Naive thymus-derived CD8-positive, alpha-beta T cell (primary cell): ENCODE results near the gene CALML4. TPM values are rescaled to one million over a fixed set of nuclear protein-coding genes. Genes with fewer than 3 reads are reported as not detected.
"Not testable (repeated sequence)": the region's sequence is repeated elsewhere in the genome, so short reads cannot be mapped to it uniquely, and the experiment has no call there.

Source experiments
- ATAC-seq, 2 donors: fragments of 150-1000 bp; cut with Tn5 transposase in 1 of 2; sonication (Bioruptor Pico), chemical (Tn5 transposase) in 1 of 2; 1 replicate in 1 of 2; 2 replicates in 1 of 2; pipeline ENCODE4 v1.10.0; 2021; ENCODE audit warnings: mild to moderate bottlenecking in 2 of 2, moderate library complexity in 2 of 2
- POLR2A ChIA-PET: fragments of 350-600 bp; sonication (Branson Sonifier 250); formaldehyde crosslinking; loops from one replicate; lab custom pipeline; 2021; ENCODE audit warnings: antibody characterized with exemption; lab: Charles Lee
- DNase-seq, 10 donors: peaks; one replicate each; pipeline versions ENCODE4 v3.0.0 to v3.0.0-alpha.2; 2020 to 2022
- H3K27ac Mint-ChIP-seq, 10 donors: one replicate each; pipeline ENCODE4 v1.8.0; 2020 to 2022; ENCODE audit warnings: mild to moderate bottlenecking in 10 of 10, mixed read lengths in 10 of 10, moderate library complexity in 4 of 10, inconsistent platforms in 1 of 10
- H3K27me3 Mint-ChIP-seq, 5 donors: one replicate each; pipeline ENCODE4 v1.8.0; 2021 to 2022; ENCODE audit warnings: mixed read lengths in 5 of 5
- H3K36me3 Mint-ChIP-seq, 3 donors: one replicate each; pipeline ENCODE4 v1.8.0; 2020 to 2022; ENCODE audit warnings: mixed read lengths in 3 of 3, mild to moderate bottlenecking in 2 of 3, inconsistent platforms in 1 of 3
- H3K4me1 Mint-ChIP-seq, 4 donors: one replicate each; pipeline ENCODE4 v1.8.0; 2021 to 2022; ENCODE audit warnings: mixed read lengths in 4 of 4
- H3K4me3 Mint-ChIP-seq, 10 donors: one replicate each; pipeline ENCODE4 v1.8.0; 2020 to 2022; ENCODE audit warnings: mild to moderate bottlenecking in 10 of 10, mixed read lengths in 10 of 10, moderate library complexity in 6 of 10, inconsistent platforms in 1 of 10
- H3K9me3 Mint-ChIP-seq, 9 donors: one replicate each; pipeline ENCODE4 v1.8.0; 2020 to 2022; ENCODE audit warnings: mixed read lengths in 9 of 9, mild to moderate bottlenecking in 3 of 9, inconsistent platforms in 1 of 9, moderate library complexity in 1 of 9
- polyA plus RNA-seq, 3 donors: library from polyadenylated mRNA; unstranded; fragments of 300-500 nt; fragmentation: Illumina TruSeq; gene quantifications; one replicate each; pipeline ENCODE4 v1.2.3, GENCODE V29; 2021
- total RNA-seq, 8 experiments: library from RNA in 2 of 8; stranded (reverse) in 2 of 8; gene quantifications; one replicate each; pipeline ENCODE4 v1.2.3 and lab custom pipeline; 2021 to 2026

CALML4 gene
- total and polyA plus RNA-seq, 5 experiments from 2014 or later = 0.65 to 4.7 (median 4.1) TPM; not detected in 2

GRCh38 chr15:68222432-68222743, 17.3 kb upstream of the CALML4 start:
- H3K9me3 Mint-ChIP-seq, H3K27me3 Mint-ChIP-seq, ATAC-seq, H3K4me3 Mint-ChIP-seq, DNase-seq, H3K27ac Mint-ChIP-seq, POLR2A ChIA-PET, H3K36me3 Mint-ChIP-seq: not testable (repeated sequence)
- H3K4me1 Mint-ChIP-seq = peaks cover 6 to 18% (median 14%) of the 10 kb centered on the region in 4 donors

GRCh38 chr15:68221530-68222431, 16.6 kb upstream of the CALML4 start:
- POLR2A ChIA-PET, H3K4me3 Mint-ChIP-seq, DNase-seq, H3K27me3 Mint-ChIP-seq, ATAC-seq, H3K9me3 Mint-ChIP-seq, H3K27ac Mint-ChIP-seq: not testable (repeated sequence)
- peaks cover 0 to 15% (median 2%) of the 10 kb centered on the region in 3 donors for H3K36me3 Mint-ChIP-seq
- peaks cover 6 to 15% (median 12%) of the 10 kb centered on the region in 4 donors for H3K4me1 Mint-ChIP-seq

GRCh38 chr15:68220967-68221366, 15.8 kb upstream of the CALML4 start:
- Mint-ChIP-seq H3K27ac (no peak overlapping the region), H3K9me3 (no peaks in the 10 kb centered on the region), H3K36me3 (peaks cover 0 to 23% (median 2%) of the 10 kb centered on the region in 3 donors), H3K4me1 (peaks cover 6 to 16% (median 14%) of the 10 kb centered on the region in 4 donors), H3K27me3 (no peaks in the 10 kb centered on the region), H3K4me3 (no peak overlapping the region)
- ATAC-seq (no peak), DNase-seq (no peak)
- POLR2A ChIA-PET = no interaction called here

- Mint-ChIP-seq H3K27me3 (no peaks in the 10 kb centered on the region), H3K4me1 (peaks cover 6 to 15% (median 12%) of the 10 kb centered on the region in 4 donors), H3K36me3 (peaks cover 0 to 23% (median 2%) of the 10 kb centered on the region in 3 donors), H3K4me3 (no peak overlapping the region), H3K27ac (peak overlapping the region in 1 of 10 donors; percentile 18), H3K9me3 (no peaks in the 10 kb centered on the region)
- ATAC-seq = no peak
- POLR2A ChIA-PET = interaction anchor here (0.5 kb wide), 1 partner anchor 41 kb away, joined by 5 read pairs; no protein-coding TSS in a partner anchor
- DNase-seq = no peak
Measured at GRCh38 chr15:68220489-68220888, 15.4 kb upstream of the CALML4 start.

GRCh38 chr15:68218847-68219798, 14.0 kb upstream of the CALML4 start:
- peak overlapping the region in 1 of 10 donors; percentile 24 for H3K27ac Mint-ChIP-seq
- ATAC-seq (no peak), DNase-seq (no peak)
- peaks cover 0 to 5% (median 1%) of the 10 kb centered on the region in 4 donors for H3K4me1 Mint-ChIP-seq
- H3K36me3 Mint-ChIP-seq = peaks cover 0 to 23% (median 2%) of the 10 kb centered on the region in 3 donors
- no peaks in the 10 kb centered on the region for H3K27me3 Mint-ChIP-seq
- no peaks in the 10 kb centered on the region for H3K9me3 Mint-ChIP-seq
- POLR2A ChIA-PET = interaction anchor here (0.6 kb wide), 1 partner anchor 68 kb away, joined by 3 read pairs; no protein-coding TSS in a partner anchor
- no peak overlapping the region for H3K4me3 Mint-ChIP-seq

- POLR2A ChIA-PET = no interaction called here
- ATAC-seq = no peak
- H3K27ac Mint-ChIP-seq = no peak overlapping the region
Measured at GRCh38 chr15:68218331-68218730, 13.2 kb upstream of the CALML4 start.

GRCh38 chr15:68217341-68217740, 12.2 kb upstream of the CALML4 start:
- ATAC-seq (no peak), DNase-seq (no peak)
- peaks cover 0 to 5% (median 1%) of the 10 kb centered on the region in 4 donors for H3K4me1 Mint-ChIP-seq
- no peaks in the 10 kb centered on the region for H3K9me3 Mint-ChIP-seq
- no peaks in the 10 kb centered on the region for H3K27me3 Mint-ChIP-seq
- H3K36me3 Mint-ChIP-seq = peaks cover 0 to 23% (median 2%) of the 10 kb centered on the region in 3 donors
- POLR2A ChIA-PET = no interaction called here
- no peak overlapping the region for H3K27ac Mint-ChIP-seq
- H3K4me3 Mint-ChIP-seq = no peak overlapping the region

More at GRCh38 chr15:68218331-68218730, 13.2 kb upstream of the CALML4 start:
- Mint-ChIP-seq H3K27me3 (no peaks in the 10 kb centered on the region), H3K4me3 (no peak overlapping the region), H3K9me3 (no peaks in the 10 kb centered on the region), H3K36me3 (peaks cover 0 to 23% (median 2%) of the 10 kb centered on the region in 3 donors), H3K4me1 (peaks cover 0 to 5% (median 1%) of the 10 kb centered on the region in 4 donors)
- DNase-seq = no peak

GRCh38 chr15:68214838-68215254, 9.7 kb upstream of the CALML4 start:
- H3K4me1 Mint-ChIP-seq = peaks cover 2 to 8% (median 4%) of the 10 kb centered on the region in 4 donors
- H3K9me3 Mint-ChIP-seq = no peaks in the 10 kb centered on the region
- H3K27ac Mint-ChIP-seq = peak overlapping the region in 2 of 10 donors; percentile 4 to 42
- no peak overlapping the region for H3K4me3 Mint-ChIP-seq
- no peaks in the 10 kb centered on the region for H3K27me3 Mint-ChIP-seq
- peaks cover 0 to 25% (median 2%) of the 10 kb centered on the region in 3 donors for H3K36me3 Mint-ChIP-seq
- POLR2A ChIA-PET = no interaction called here
- ATAC-seq (no peak), DNase-seq (no peak)

GRCh38 chr15:68213991-68214837, 9.1 kb upstream of the CALML4 start:
- DNase-seq = peak in 1 of 10 donors; percentile 55
- Mint-ChIP-seq H3K9me3 (no peaks in the 10 kb centered on the region), H3K36me3 (peaks cover 0 to 25% (median 2%) of the 10 kb centered on the region in 3 donors), H3K27me3 (no peaks in the 10 kb centered on the region), H3K27ac (no peak overlapping the region), H3K4me1 (peaks cover 6 to 13% (median 9%) of the 10 kb centered on the region in 4 donors), H3K4me3 (no peak overlapping the region)
- POLR2A ChIA-PET = no interaction called here
- no peak for ATAC-seq

GRCh38 chr15:68213491-68213845, 8.3 kb upstream of the CALML4 start:
- DNase-seq = peak in 1 of 10 donors; percentile 8
- POLR2A ChIA-PET, H3K27ac Mint-ChIP-seq, H3K9me3 Mint-ChIP-seq, ATAC-seq, H3K27me3 Mint-ChIP-seq, H3K4me3 Mint-ChIP-seq: not testable (repeated sequence)
- Mint-ChIP-seq H3K36me3 (peaks cover 0 to 23% (median 2%) of the 10 kb centered on the region in 3 donors), H3K4me1 (peaks cover 10 to 20% (median 16%) of the 10 kb centered on the region in 4 donors)

GRCh38 chr15:68211656-68212320, 6.7 kb upstream of the CALML4 start:
- no peak for ATAC-seq
- no peaks in the 10 kb centered on the region for H3K9me3 Mint-ChIP-seq
- H3K27ac Mint-ChIP-seq = peak overlapping the region in 1 of 10 donors; percentile 24
- POLR2A ChIA-PET = no interaction called here
- no peak overlapping the region for H3K4me3 Mint-ChIP-seq
- no peaks in the 10 kb centered on the region for H3K27me3 Mint-ChIP-seq
- H3K4me1 Mint-ChIP-seq = peaks cover 10 to 27% (median 20%) of the 10 kb centered on the region in 4 donors
- peaks cover 0 to 10% (median 0%) of the 10 kb centered on the region in 3 donors for H3K36me3 Mint-ChIP-seq
- DNase-seq = no peak
